Activated CD4-positive, alpha-beta T cell treated with anti-CD3 and anti-CD28 coated beads for 4 hours (primary cell): Measurements from ENCODE around the gene PFN4.
"Not testable (repeated sequence)": the region's sequence is repeated elsewhere in the genome, so short reads cannot be mapped to it uniquely, and the experiment has no call there.

Source experiments
- DNase-seq, 2 donors: peaks; one replicate each; pipeline ENCODE4 v3.0.0-alpha.2; 2020

The PFN4 gene

DNA sequence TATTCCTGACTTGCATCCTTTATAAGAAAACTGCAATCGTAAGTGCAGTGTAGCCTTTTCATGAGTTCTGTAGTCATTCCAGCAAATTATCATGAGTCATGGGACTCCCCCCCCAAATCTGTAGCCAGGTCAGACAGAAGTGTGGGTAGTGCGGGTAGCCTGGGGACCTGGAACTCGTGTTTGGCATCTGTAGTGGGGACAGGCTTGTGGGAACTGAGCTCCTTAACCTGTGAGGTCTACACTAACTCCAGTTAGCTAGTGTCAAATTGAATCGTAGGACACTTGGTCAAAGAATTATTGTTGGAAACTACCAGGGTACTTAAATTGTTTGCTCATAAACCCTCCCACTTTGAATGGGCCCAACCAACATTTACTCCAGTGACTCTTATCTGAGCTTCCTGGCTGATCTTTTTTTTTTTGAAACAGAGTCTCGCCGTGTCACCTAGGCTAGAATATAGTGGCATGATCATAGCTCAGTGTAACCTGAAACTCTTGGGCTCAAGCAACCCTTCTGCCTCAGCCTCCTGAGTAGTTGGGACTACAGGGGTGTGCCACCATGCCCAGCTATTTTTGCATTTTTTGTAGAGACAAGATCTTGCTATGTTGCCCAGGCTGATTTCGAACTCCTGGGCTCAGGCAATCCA is 12.4 kb downstream of the PFN4 start:
- no peak for DNase-seq

DNA sequence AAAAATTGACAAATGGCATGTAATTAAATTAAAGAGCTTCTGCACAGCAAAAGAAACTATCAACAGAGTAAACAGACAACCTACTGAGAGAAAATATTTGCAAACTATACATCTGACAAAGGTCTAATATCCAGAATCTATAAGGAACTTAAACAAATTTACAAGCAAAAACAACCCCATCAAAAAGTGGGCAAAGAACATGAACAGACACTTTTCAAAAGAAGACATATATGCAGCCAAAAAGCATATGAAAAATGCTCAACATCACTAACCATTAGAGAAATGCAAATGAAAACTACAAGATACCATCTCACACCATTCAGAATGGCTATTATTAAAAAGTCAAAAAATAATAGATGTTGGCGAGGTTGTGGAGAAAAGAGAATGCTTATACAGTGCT is 13.7 kb downstream of the PFN4 start:
- not testable (repeated sequence) for DNase-seq

DNA sequence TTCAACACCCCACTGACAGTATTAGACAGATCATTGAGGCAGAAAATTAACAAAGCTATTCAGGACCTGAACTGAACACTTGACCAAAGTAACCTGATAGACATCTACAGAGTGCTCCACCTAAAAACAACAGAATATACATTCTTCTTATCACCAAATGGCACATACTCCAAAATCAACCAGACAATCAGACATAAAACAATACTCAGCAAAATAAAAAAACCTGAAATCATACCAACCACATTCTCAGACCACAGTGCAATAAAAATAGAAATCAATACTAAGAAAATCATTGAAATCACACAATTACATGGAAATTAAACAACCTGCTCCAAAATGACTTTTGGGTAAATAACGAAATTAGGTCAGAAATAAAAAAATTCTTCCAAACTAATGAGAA is 15.8 kb downstream of the PFN4 start:
- no peak for DNase-seq

DNA sequence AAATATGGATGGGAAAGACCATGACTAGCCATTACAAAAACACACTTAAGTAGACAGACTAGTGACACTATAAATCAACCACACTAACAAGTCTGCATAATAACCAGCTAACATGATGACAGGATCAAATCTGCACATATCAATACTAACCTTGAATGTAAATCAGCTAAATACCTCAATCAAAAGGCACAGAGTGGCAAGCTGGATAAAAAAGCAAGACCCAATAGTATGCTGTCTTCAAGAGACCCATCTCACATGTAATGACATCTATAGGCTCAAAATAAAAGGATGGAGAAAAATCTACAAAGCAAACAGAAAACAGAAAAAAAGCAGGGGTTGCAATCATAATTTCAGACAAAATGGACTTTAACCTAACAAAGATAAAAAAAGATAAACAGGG is 16.3 kb downstream of the PFN4 start:
- DNase-seq = no peak

DNA sequence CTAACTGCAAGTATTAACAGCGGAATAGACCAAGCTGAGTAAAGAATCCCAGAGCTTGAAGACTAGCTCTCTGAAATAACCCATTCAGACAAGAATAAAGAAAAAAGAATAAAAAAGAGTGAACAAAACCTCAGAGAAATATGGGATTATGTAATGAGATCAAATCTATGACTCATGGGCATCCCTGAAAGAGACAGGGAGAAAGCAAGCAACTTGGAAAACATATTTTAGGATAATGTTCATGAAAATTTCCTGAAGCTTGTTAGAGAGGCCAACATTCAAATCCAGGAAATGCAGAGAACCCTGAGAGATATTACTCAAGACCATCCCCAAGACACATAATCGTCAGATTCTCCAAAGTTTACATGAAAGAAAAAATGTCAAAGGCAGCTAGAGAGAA is 17.3 kb downstream of the PFN4 start:
- DNase-seq = no peak

DNA sequence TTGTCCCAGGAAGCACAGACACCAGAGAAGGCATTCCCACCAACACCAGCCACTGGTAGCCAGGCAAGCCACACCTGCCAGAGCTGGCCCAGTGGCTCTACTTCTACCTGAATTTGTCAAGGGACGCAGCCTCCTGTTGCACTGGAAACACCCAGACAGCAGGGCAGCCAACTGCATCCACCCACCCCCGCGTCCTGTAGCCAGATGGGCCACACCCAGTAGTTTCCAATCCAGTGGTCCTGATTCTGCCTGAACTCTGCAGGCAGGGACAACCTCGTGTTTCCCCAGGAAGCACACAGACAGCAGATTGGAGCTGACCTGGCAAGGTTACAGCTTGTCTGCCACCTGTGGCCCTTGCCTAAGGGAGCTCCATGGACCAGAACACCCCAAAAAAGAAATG is 18.2 kb downstream of the PFN4 start:
- no peak for DNase-seq

DNA sequence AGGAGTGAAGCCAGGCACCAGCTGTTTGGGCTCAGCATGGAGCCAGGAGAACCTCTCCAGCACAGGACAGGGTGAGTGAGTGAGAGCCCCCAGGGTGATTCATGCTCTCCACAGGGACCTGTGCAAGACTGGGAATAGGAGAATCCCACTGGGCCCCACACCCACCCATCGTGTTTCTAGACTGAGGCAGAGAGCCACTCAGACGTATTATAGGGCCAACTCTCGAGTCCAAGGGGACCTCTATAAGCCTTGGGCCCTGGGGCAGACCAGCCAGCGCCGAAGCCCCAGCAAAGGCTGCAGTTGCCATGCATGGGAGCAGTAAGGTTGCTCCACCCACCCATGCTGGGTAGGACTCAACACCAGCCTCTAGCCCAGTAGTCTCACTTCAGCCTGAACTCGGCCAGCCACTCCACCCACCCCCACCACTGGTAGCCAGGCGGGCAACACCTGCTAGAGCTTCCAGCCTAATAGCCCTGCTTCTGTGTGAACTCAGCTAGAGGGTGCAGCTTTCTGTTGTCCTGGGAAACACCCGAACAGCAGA is 19.0 kb downstream of the PFN4 start:
- no peak for DNase-seq

DNA sequence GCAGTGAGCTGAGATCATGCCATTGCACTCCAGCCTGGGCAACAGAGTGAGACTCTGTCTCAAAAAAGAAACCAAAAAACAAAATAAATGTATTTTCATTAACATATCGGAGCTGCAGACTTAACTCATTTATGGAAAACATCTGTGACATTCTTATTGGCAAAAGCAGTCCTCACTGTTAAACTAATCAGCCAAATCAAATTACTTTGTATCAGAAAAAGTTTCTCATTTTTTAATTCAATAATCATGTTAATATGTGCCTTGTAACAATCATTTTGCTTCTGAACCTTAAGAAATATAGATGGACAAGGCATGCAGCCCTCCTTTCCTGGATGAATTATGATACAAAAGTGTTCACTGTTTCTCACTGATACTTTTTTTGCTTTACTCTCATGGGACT is 20.5 kb downstream of the PFN4 start:
- no peak for DNase-seq

DNA sequence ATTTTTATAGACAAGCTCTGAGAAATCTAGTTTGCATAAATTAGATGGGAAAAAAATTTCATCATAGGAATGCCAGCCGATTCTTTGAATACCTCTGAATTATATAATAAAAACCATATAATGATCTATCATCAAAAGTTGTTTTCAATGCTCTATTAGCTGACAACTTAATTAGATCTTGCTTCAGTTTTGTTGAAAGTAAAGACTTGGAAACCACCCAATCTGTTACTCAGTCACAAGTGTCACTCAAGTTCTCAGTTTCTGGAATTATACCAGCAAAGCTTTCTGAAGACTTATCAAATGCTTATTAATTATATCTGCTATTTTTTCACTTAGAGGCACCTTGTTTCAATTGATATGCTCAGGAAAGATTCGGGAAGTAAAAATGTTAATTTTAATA is 21.1 kb downstream of the PFN4 start:
- DNase-seq = no peak

DNA sequence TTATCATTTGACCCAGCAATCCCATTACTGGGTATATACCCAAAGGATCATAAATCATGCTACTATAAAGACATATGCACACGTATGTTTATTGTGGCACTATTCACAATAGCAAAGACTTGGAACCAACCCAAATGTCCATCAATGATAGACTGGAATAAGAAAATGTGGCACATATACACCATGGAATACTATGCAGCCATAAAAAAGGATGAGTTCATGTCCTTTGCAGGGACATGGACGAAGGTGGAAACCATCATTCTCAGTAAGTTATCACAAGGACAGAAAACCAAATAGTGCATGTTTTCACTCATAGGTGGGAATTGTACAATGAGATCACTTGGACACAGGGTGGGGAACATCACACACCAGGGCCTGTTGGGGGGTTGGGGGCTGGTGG is 22.4 kb downstream of the PFN4 start:
- DNase-seq = not testable (repeated sequence)

DNA sequence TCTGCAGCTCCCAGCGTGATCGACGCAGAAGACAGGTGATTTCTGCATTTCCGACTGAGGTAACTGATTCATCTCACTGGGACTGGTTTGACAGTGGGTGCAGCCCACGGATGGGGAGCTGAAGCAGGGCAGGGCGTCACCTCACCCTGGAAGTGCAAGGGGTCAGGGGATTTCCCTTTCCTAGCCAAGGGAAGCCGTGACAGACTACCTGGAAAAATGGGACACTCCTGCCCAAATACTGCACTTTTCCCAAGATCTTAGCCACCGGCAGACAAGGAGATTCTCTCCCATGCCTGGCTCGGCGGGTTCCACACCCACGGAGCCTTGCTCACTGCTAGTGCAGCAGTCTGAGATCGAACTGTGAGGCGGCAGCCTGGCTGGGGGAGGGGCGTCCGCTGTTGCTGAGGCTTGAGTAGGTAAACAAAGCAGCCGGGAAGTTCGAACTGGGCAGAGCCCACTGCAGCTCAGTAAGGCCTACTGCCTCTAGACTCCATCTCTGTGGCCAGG is 27.9 kb downstream of the PFN4 start:
- not testable (repeated sequence) for DNase-seq

DNA sequence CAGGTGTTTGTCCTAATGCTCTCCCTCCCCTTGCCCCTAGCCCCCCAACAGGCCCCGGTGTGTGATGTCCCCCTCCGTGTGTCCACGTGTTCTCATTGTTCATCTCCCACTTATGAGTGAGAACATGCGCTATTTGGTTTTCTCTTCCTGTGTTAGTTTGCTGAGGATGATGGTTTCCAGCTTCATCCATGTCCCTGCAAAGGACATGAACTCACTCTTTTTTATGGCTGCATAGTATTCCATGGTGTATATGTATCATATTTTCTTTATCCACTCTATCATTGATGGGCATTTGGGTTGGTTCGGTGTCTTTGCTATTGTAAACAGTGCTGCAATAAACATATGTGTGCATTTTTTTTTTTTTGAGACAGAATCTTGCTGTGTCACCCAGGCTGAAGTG is 29.9 kb downstream of the PFN4 start:
- DNase-seq = not testable (repeated sequence)

DNA sequence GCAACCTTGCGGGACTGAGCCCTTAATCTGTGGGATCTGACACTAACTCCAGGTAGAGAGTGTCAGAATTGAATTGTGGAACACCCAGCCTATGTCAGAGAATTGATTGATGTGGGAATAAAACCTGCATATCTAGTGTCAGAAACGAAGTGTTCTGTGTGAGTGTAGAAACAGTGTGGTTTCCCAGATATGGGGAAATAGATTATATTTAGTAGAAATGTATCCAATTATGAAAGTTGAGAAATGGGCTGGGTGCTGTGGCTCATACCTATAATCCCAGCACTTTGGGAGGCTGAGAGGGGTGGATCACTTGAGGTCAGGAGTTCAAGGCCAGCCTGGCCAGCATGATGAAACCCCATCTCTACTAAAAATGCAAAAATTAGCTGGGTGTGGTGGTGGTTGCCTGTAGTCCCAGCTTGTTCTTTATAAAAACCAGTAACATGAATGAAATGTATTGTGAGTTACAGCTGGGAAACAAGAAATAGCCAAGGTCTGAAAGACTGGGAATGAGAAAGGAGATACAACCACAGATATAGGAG is 34.2 kb downstream of the PFN4 start:
- no peak for DNase-seq

DNA sequence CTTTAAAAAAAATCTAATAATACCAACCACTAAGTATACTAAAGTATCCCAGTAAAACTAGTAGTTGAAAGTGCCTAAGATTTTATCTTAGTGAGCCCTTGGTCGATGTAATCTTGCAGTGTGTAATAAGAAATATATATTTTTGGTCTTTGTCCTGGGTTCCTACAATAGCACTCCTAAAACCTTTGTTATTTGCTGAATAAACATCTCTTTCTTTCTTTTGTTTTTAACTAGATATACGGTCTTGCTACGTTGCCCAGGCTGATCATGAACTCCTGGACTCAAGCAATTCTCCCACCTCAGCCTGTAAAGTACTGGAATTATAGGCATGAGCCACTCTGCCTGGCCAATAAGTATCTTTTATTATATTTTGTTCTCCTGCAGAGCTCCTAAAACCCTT is 36.1 kb downstream of the PFN4 start:
- DNase-seq = no peak

DNA sequence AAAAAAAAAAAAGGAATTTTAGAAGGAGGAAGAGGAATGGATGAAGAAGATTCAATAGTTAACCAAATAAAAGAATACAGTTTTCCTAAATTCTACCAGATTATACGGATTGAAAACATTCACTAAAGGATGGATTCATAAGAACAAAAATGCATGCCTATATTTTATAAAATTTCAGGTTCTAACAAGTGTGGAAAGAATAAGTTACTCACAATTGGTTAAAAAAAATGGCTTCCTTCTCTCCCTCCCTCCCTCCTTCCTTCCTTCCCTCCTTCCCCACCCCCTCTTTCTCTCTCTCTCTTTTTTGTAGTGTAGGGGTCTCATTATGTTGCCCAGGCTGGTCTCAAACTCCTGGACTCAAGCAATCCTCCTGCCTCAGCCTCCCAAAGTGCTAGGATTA is 36.9 kb downstream of the PFN4 start:
- DNase-seq = no peak

DNA sequence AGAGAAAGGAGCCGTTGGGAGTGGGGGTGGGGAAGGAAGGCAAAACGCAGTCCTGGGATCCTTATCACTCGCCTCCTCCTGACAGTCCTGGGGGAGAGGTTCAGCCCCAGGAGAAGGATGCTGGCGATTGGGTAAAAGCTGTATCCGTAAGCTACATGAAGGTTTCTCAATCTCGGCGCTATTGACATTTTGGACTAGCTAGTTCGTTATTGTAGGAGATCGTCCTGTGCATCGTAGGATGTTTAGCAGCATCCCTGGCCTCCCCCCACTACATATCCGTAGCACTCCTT is 38.0 kb downstream of the PFN4 start:
- no peak for DNase-seq

DNA sequence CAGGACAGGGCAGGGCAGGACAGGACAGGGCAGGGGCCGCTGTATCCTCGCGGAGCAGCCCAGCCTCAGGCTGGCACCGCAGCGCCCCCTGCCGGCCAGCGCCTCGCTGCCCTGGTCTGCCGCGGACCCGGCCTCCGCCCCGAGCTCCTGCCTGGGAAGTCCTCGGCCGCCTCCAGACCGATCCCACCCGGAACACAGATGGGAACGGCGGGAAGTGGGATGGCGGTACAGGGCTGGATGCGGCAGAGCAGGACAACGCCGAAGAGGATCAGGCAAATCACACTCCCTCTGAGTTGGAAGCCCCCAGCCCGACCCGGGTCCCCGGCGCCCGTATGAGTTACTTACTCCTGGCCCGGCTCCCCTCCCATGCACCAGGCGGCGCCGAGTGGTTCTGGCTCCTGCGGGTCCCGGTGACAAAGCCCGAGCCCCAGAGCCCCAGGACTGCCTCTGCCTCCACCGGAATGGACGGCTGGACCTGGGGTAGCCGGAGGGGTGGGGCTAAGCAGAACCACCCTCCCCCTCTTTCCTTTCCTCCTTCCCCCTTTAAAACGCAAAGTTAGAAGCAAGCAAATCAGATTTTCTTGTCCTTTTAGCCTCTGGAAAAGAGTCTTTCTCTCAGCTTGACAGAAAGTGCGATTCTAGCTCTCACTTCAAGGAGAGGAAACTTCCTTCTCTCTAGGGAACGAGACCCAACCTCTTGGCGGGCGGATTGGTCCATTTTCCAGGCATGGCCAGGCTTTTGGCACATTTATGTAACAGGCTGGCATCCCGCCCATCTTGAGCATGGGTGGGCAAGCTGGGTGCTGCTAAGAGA is 38.5 kb downstream of the PFN4 start, which contains the start of gene TP53I3:
Gene TP53I3 (minus strand): TSS at position 449 of the 814 bp plus-strand sequence. CDS start 508 bp downstream, outside the sequence.
- DNase-seq = peak; percentile 76 to 80

DNA sequence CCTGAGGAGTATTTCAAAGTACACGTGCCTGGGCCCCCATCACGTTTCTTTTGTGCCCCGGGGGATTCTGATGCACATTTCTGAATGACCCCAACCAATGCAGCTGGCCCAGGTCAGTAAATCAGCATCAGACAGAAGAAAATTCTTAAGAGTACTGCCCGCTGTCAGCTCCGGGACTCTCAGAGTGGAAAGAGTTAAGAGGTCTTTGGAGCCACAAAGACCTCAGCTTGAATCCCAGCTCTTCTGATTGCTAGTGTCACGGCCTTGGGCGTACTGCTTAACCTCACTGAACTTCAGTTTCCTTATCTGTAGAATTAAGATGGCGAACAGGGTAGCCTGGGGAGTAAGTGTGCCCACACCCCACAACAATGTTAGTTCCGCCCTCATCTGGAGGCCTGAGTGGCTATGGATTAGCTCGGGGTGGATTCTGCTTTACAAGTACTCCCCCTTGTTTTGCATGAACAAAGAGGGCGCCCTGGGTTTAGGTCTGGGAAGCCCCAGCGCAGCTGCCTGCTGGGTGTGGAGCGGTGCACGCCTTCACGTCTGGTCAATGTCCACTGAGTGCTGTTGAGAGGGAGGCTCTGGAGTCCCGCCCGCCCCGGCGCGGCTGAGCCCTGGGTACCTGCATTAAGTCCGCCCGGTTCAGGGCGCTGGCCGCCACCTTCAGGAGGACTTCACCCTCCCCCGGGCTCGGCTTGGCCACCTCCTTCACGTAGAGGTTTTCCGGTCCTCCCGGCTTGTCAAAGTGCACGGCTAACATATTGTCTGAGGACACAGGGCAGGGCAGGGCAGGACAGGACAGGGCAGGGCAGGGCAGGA is 39.4 kb downstream of the PFN4 start:
- peak in 1 of 2 donors; percentile 29 for DNase-seq

DNA sequence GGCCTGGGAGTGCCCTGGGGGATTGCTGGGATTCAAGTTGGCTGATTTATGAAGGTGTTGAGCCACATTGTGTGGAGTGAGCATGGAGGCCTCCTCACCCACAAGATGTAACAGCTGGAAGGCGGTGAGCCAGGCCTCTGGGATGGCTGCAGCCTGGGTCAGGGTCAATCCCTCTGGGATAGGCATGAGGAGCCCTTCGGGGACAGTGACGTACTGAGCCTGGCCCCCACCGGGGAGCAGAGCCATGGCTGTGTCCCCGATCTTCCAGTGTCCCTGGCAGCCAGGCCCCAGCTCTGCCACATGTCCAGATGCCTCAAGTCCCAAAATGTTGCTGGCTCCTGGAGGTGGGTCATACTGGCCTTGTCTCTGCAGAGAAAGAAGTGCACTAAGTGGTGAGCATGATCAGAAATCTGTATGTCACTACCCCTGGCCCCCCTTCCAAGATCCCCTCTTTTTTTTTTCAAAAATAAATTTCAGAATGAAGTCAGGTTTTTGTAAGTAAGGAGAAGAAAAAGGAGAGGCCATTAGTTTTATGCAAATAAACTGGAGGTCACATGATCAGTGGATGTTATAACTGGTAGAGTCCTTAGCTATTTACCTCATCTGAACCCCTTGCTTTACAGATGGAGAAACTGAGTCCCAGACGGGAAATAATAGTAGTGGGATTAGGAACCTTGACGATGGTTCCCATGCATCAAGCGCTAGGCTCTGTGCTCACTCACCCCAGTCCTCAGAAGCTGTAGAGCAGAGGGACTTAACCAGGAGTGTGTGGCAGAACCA is 40.2 kb downstream of the PFN4 start:
- DNase-seq = no peak

DNA sequence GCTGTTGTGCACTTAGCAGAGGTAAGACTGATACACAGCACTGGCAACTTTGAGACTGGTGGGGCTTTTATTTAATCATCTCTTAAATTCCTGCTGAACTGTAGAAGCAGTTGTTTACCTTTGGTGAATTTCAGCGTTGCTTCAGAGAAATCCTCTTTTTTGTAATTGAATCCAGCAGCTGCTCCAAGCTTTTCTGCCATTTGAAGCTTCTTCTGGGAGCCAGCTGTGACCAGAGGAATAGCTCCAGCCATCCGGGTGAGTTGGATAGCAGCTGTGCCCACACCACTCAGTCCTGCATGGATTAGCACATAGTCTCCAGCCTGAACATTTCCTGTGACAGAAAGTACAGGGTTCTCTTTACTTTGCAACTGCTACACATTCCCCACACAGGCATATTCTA is 42.4 kb downstream of the PFN4 start:
- no peak for DNase-seq

DNA sequence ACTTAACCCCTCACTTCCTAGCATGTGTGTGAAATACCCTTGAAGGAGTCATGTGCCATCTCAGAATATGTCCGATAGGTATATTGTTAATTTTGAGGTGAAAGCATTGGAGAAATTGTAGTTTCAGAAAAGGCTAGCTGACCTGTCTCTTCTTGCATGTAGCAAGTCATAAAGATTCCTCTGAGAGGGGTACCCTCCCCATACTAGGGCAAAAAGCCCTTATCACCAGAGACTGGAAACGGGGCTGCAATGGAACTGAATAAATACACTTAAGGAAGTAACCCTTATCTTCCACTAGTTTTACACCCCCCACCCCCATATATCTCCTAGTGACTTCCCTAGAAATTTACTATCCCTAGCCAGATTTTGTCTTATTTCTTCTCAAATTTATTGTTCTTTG is 45.3 kb downstream of the PFN4 start:
- DNase-seq = no peak

DNA sequence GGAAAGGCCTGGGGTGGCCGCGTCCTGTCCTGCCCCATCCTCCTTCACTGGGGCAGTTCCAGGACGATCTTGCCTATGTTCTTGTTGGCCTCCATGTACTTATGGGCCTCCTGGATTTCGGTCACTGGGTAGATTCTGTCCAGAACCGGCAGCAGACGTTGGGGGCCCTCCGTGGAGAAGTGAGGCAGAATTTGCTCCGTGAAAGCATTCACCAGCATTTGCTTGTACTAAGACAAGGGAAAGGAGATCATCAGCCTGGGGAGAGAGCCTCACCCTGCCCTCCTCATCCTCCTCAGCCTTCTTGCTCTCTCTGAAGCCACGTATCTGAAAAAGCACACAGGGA is 45.6 kb downstream of the PFN4 start:
- no peak for DNase-seq
